Hepatocyte (in vitro differentiated cells): ENCODE measurements around the gene GPR39.

Source experiments
- CTCF ChIP-seq: fragments of 200-600 bp; sonication (generic); IDR thresholded peaks from 2 replicates; pipeline ENCODE4 v1.5.1; 2016; ENCODE audit warnings: antibody characterized with exemption, mild to moderate bottlenecking; ENCODE audit not compliant: poor library complexity
- EZH2phosphoT487 ChIP-seq: fragments of 200-600 bp; sonication (generic); IDR thresholded peaks from one replicate; pipeline ENCODE4 v1.6.1; 2018; ENCODE audit warnings: antibody characterized with exemption, mild to moderate bottlenecking, low read depth, moderate library complexity; ENCODE audit not compliant: unreplicated experiment, severe bottlenecking

DNA sequence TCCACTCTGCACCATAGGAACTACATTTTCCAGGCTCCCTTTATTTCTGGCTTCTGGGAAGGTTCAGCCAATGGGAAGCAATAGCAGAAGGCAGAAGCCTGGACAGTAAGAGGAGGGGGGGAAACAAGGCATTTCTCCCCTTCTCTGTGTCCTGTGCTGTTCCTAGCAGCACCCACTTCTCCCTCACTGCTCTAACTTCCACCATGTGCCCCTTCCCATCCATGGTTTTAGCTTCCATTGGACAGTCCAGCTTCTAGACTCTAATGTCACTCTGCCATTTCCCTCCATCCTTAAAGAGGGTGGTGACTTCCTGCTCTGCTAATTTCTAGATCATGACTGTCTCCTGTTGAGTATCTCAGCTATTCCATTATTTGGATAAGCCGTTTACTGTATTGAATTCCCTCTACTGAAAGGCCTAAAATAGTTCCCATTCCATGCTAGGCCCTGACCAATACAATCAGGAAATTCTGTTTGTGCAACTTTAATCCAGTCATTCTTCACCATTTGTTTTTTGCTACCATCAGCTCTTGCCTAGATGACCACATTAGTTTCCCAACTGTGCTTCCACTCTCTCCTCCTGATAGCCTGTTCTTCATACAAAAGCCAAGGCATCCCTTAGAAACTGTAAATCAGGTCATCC is 274.2 kb downstream of the GPR39 start:
- TF ChIP-seq CTCF (no peak), EZH2phosphoT487 (no peak)
